Medulla oblongata (tissue), 1 donor: Measurements from ENCODE around the gene DGKD.

ENCODE experiments used
- DNase-seq: peaks from one replicate; pipeline ENCODE4 v3.0.0-alpha.2; 2015; ENCODE audit errors: extremely low spot score

Gene DGKD

DNA sequence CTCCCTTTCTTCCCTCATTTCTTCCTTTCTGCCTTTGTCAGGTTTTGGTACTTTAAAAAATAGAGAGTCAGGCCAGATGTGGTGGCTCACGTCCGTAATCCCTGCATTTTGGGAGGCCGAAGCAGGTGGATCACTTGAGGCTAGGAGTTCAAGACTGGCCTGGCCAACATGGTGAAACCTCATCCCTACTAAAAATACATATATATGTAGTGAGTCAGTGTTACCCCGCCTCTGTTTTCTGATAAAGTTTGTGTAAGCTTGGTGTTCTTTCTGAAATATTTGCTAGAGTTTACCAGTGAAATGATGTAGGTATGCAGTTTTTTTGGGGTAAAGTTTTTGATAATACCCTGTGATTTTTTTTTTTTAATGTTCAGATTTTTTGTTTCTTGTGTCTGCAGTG, 58.8 kb downstream of the DGKD start:
- DNase-seq: no peak

DNA sequence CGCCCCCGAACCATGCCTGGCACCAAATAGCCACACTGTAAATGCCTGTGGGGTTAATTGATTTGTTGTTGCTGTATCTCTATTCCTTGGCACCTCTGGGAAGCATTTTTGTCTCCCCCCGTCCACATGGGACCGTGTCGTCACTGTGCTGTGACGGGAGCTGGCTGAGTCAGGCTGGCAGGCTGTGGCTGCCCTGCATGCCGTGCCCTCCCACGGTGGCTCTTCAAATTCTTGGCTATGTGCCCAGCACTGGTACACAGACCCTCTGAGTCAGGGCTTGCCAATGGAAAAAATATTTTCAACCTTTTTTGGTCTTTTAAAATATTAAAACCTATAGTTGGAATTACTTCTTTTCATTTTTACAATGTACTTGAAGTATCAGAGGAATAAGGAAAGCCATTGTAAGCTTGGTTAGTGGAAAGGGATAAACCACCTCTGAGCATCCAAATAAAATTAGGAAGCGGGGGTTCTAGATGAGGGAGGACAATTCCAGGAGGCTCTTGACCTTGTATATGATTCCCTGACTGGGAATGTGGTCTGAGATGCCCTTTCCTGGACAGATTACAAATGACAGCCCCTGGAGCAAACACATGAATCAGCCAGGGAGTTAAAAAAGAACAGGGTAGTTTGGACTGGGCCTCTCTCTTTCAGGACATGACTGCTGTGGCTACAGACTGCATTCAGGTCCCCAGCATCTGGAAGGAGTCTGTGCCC, 59.4 kb downstream of the DGKD start:
- DNase-seq: peak; percentile 77

- DNase-seq: no peak
Observed at GRCh38 chr2:233414273-233414654, 60.0 kb downstream of the DGKD start.

DNA sequence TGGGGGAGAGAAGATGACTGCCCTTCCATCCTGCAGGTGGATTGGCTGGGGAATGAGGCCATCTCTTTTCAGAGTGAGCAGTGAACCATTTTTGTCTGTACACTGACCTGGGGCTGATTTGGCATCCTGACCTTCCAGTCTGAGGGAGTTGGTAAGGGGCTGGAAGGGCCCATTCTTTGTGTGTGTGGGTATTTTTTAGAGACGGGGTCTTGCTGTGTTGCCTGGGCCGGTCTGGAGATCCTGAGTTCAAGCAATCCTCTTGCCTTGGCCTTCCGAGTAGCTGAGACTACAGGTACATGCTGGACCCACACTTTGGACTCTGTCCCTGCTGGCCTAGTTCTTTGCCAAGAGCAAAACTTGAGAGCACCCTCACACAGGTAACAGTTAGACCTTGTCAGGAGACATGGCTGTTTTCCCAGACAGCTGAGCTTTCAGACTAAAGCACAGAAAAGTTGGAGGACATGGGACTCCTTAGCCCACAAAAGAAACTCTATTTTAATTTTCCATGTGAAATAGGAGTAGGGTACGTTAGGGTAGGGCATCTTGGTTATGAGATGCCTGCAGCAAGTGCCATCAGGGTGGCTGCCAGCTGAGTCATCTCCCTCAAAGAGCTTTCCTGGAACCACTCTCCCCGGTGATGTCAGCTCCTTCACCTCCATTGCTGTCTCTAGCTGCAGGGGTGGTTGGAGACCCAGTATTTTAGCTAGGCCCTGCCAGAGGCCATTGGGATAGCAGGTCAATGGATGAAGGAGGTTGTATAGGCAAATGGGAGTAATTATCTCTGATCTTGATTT, 60.7 kb downstream of the DGKD start:
- no peak for DNase-seq

DNA sequence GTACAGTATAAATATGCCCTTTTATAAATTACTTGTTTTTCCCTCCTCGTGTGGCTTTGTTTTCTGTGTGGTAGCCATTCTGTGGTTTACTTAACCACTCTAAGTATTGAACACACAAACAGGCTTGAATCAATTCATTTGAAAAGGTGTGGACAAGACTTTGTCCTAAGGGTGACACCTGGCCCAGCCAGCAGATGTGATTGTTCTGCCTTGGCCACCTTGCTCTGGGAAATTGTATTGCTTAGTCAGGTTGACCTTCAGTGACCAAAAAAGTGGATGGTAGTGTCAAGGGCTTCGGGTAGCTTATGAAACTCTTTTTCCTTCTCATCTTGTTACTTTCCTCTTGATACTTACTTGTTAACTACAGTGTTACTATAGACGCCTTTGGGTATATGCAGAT, 61.9 kb downstream of the DGKD start:
- DNase-seq: no peak

DNA sequence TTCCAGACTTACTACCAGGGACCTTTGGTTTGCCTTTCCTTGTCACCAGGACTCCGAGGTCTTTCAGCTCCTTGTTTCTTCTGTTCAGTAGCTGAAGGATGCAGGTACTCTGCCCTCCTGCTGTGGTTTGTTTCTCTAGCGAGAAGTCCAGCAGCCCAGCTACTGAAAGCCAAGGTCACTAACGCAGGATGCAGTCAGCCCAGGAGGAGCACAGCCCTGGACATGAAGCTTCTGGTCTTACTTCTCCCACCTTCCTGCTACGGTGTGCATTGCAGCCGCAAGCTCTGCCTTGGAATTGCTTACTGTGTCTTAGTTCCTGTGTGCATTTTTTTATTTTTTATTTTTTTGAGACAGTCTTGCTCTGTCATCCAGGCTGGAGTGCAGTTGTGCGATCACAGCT, 62.4 kb downstream of the DGKD start:
- no peak for DNase-seq

- DNase-seq: no peak
Observed at GRCh38 chr2:233417282-233417681, 63.0 kb downstream of the DGKD start.

DNA sequence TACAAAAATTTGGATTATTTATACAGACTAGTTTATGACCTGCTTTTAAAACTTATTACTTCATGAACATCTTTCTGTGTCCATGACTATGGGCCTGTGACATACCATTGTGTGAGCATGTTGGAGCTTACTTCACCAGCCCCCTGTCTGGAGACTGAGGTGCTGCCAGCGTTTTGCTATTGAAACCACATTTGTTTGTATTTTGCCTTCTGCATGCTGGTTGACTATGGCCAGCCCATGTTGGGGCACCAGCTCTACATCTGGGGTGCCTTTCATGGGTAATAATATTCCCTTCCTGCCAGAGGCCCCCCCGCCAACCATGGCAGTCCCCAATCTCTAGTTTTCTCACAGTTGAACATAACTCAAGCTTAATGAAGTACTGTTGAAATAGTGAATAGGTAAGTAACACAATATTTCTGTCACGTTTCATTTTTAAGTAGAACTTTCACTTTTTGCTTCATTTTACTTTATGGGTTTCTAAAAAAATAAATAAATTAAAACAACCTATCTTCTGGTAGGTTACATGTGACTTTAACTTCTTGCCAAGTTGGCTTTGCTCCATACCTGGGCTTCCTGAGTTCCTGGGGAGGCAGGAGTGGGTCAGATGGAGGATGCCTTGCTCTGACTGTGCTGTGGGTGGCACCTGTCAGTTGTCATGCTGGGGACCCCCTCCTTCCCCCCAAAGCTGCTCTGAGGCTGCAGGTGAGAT, 63.9 kb downstream of the DGKD start:
- no peak for DNase-seq

GRCh38 chr2:233418761-233419546, 64.7 kb downstream of the DGKD start:
- no peak for DNase-seq

- no peak for DNase-seq
Observed at GRCh38 chr2:233419602-233420391, 65.5 kb downstream of the DGKD start.

GRCh38 chr2:233421091-233421816, 67.0 kb downstream of the DGKD start:
- DNase-seq: no peak

GRCh38 chr2:233422050-233422639, 67.9 kb downstream of the DGKD start:
- DNase-seq: no peak

DNA sequence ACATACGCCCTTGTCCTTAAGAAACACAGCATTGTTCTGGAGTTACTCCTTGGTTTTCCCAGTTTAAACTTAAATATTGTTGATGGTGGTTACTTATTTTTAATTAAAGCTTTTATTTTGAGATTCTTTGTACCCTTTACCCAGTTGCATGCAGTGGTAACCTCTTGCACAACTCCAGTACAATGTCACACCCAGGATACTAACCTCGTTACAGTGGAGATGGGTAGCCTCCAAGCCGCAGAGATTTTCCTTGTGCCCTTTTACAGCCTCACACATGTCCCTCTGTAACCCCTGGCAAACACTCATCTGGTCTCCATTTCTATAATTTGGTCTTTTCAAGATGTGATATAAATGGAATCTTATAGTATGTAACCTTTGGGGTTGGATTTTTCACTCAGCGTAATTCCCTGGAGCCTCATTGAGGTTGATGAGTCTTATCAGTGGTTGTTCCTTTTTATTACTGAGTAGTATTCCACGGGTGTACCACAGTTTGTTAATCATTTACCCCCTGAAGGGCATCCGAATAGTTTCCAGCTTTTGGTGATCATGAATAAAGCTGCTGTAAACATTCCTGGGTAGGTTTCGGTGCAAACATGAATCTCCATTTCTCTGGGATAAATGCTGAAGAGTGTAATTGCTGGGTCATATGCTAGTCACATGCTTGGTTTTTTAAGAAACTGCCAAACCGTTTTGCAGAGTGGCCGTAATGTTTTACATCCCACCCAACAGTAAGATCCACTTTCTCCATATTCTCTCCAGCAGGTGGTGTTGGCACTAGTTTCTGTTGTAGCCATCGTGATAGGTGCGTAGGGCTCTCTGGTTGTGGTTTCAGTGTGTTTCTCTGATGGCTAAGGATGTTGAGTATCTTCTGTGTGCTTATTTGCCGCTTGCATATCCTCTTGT, 68.6 kb downstream of the DGKD start:
- no peak for DNase-seq

GRCh38 chr2:233423552-233423860, 69.2 kb downstream of the DGKD start:
- DNase-seq: no peak

DNA sequence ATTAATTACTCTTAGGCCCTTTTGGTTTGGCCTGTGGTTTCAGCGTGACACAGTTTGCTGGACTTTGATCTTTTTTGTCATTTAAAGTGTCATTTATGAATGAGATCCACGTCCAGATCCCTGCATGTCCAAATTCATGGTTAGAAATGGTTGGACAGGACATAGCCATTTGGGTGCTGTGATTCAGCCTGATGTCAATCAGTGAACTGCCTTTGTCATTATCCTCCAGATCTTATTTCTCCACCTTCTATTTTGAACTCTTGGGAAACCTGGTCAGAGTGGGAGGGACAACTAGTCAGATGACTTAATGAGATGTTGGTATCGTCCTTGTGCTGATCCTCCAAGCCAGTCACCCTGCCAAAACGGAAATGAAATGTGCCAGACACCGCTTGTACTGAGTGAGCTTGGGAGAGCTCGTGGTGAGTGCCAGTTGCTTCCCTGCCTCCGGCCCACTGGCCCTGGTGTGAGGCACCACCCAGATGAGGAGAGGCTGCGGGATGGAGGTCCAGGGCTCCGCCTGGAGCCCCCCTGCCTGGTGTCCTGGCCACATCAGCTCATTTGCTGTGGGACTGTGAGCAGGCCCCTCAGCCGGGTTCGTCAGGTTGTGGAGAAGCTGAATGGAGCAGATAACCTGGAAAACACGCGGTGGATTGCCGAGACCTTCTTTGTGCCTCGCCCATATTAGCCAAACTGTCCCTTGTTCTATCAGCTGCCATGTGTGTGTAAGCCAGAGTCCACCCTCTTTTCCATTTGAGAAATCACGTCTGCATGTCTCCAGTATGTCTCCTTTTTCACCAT, 70.1 kb downstream of the DGKD start:
- no peak for DNase-seq

DNA sequence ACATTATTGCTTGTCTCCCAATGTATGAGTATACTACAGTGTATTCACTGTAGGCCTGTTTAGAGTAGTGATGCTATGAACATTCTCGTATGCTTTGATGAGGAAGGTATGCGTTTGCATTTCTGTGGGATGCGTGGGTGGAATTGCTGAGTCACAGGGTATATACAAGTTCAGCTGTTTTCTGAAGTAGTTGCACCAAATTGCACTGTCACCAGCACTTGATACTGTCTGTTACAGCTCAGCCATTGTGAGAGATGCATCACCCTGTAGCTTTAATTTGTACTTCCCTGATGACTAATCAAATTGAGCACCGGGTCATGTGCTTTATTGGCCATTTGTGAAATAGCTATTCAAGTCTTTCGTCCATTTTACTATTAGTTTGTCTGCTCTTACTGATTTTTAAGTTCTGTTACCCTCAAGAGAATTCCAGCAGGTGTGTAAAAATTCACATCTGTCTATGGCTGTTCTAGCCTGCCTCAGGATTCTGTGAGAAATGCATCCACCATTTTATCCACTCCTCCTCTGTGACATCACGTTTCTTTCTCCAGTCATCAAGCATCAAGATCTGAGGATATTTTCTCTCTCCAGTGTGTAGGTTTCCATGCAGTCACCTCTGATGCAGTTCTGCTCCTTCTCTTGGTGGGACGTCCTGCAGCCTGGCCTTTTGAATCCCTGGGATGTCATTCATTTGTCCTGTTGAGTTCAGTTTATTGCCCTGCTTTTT, 72.5 kb downstream of the DGKD start:
- no peak for DNase-seq

GRCh38 chr2:233428008-233428407, 73.7 kb downstream of the DGKD start:
- DNase-seq: no peak

- DNase-seq: no peak
Observed at GRCh38 chr2:233428438-233428837, 74.1 kb downstream of the DGKD start.
